Uterus (tissue), 4 donors: ENCODE results near the gene NANOS2. TPM values are rescaled to one million over a fixed set of nuclear protein-coding genes. Genes with fewer than 3 reads are reported as not detected.
A peak's percentile ranks its signal among the peaks of the same experiment; 100 is the strongest.

Experiments
- DNase-seq, 2 donors: peaks; one replicate each; pipeline ENCODE4 v3.0.0-alpha.2; 2019 to 2020
- H3K27ac ChIP-seq, 2 donors: fragments of 200-600 bp; sonication (generic); 1 replicate in 1 of 2; 2 replicates in 1 of 2; pipeline ENCODE4 v1.5.1; 2016 to 2018
- H3K27me3 ChIP-seq, 2 donors: fragments of 200-600 bp; sonication (generic); one replicate each; pipeline ENCODE4 v1.5.1; 2018 to 2019; ENCODE audit warnings: control low read depth in 1 of 2
- H3K36me3 ChIP-seq, 2 donors: fragments of 200-600 bp; sonication (generic); one replicate each; pipeline ENCODE4 v1.5.1; 2019; ENCODE audit warnings: control low read depth in 1 of 2
- H3K4me1 ChIP-seq, 2 donors: fragments of 200-600 bp; sonication (generic); one replicate each; pipeline ENCODE4 v1.5.1; 2018 to 2019; ENCODE audit warnings: control low read depth in 1 of 2
- H3K4me3 ChIP-seq, 2 donors: fragments of 200-600 bp; sonication (generic); 1 replicate in 1 of 2; 2 replicates in 1 of 2; pipeline ENCODE4 v1.5.1; 2018 to 2019; ENCODE audit warnings: mild to moderate bottlenecking in 1 of 2
- H3K9me3 ChIP-seq, 2 donors: fragments of 200-600 bp; sonication (generic); one replicate each; pipeline ENCODE4 v1.5.1; 2019; ENCODE audit warnings: control low read depth in 1 of 2
- CTCF ChIP-seq, 4 experiments: fragments of 200-600 bp in 2 of 4; fragments of 450-650 bp in 2 of 4; sonication (generic) in 2 of 4; IDR thresholded peaks; one replicate each; pipeline ENCODE4 v1.5.1; 2016 to 2019; ENCODE audit warnings: antibody characterized with exemption in 4 of 4, mild to moderate bottlenecking in 2 of 4, moderate library complexity in 1 of 4
- POLR2A ChIP-seq, 2 donors: fragments of 450-650 bp; IDR thresholded peaks; one replicate each; pipeline ENCODE4 v1.6.1; 2016; ENCODE audit warnings: antibody characterized with exemption in 2 of 2, mild to moderate bottlenecking in 1 of 2, moderate library complexity in 1 of 2
- intact Hi-C: fragments of 100-400 bp; cut with DNase I; formaldehyde crosslinking; loops from one replicate; pipeline ENCODE4 v1.15.1; 2023; ENCODE audit warnings: low total_unique reads
- total RNA-seq, 4 donors: library from RNA; depleted of rRNA in 3 of 4; stranded (reverse); fragments of >200 nt in 3 of 4; gene quantifications; one replicate each; pipeline versions ENCODE4 v1.1.0 to v1.2.4, GENCODE V29; 2014 to 2023
- donor health status: DM: yes; HTN: yes; CAD: no.

NANOS2 gene
- total RNA-seq, 4 donors from 2014 or later = not detected

GRCh38 chr19:45929247-45929646 is 14.7 kb upstream of the NANOS2 start:
- TF ChIP-seq POLR2A (IDR thresholded peaks at IDR 0.05) (no peak), CTCF (IDR thresholded peaks at IDR 0.05) (no peak)
- intact Hi-C loops = no loop called here

GRCh38 chr19:45927565-45928261 is 13.1 kb upstream of the NANOS2 start:
- no peaks in the 10 kb centered on the region for H3K27me3 ChIP-seq
- TF ChIP-seq POLR2A (IDR thresholded peaks at IDR 0.05) (no peak), CTCF (IDR thresholded peaks at IDR 0.05) (peak in 2 of 4 experiments; percentile 19 to 35)
- H3K4me1 ChIP-seq = no peaks in the 10 kb centered on the region
- peak; percentile 89 to 93 for DNase-seq
- intact Hi-C loops = no loop called here
- no peak overlapping the region for H3K27ac ChIP-seq
- no peak overlapping the region for H3K4me3 ChIP-seq
- H3K36me3 ChIP-seq = no peaks in the 10 kb centered on the region
- H3K9me3 ChIP-seq = no peaks in the 10 kb centered on the region

More at GRCh38 chr19:45929247-45929646, 14.7 kb upstream of the NANOS2 start:
- Histone ChIP-seq H3K4me3 (no peak overlapping the region), H3K27me3 (no peaks in the 10 kb centered on the region), H3K4me1 (no peaks in the 10 kb centered on the region), H3K27ac (no peak overlapping the region), H3K36me3 (no peaks in the 10 kb centered on the region), H3K9me3 (no peaks in the 10 kb centered on the region)
- DNase-seq = no peak

GRCh38 chr19:45924891-45925447 is 10.4 kb upstream of the NANOS2 start:
- no peak for DNase-seq
- H3K4me3 ChIP-seq = no peak overlapping the region
- H3K36me3 ChIP-seq = no peaks in the 10 kb centered on the region
- no peak for TF ChIP-seq CTCF (IDR thresholded peaks at IDR 0.05)
- TF ChIP-seq POLR2A (IDR thresholded peaks at IDR 0.05) = no peak
- no peaks in the 10 kb centered on the region for H3K27me3 ChIP-seq
- H3K9me3 ChIP-seq = no peaks in the 10 kb centered on the region
- no peaks in the 10 kb centered on the region for H3K4me1 ChIP-seq
- intact Hi-C loops = no loop called here
- no peak overlapping the region for H3K27ac ChIP-seq

- no peaks in the 10 kb centered on the region for H3K4me1 ChIP-seq
- no peaks in the 10 kb centered on the region for H3K36me3 ChIP-seq
- intact Hi-C loops = no loop called here
- no peaks in the 10 kb centered on the region for H3K27me3 ChIP-seq
- DNase-seq = no peak
- no peak overlapping the region for H3K27ac ChIP-seq
- TF ChIP-seq CTCF (IDR thresholded peaks at IDR 0.05) (no peak), POLR2A (IDR thresholded peaks at IDR 0.05) (no peak)
- H3K4me3 ChIP-seq = no peak overlapping the region
- no peaks in the 10 kb centered on the region for H3K9me3 ChIP-seq
Measured at GRCh38 chr19:45922281-45922680, 7.7 kb upstream of the NANOS2 start.

- no peaks in the 10 kb centered on the region for H3K36me3 ChIP-seq
- no peaks in the 10 kb centered on the region for H3K27me3 ChIP-seq
- TF ChIP-seq POLR2A (IDR thresholded peaks at IDR 0.05) (no peak), CTCF (IDR thresholded peaks at IDR 0.05) (no peak)
- DNase-seq = no peak
- no peak overlapping the region for H3K4me3 ChIP-seq
- H3K4me1 ChIP-seq = no peaks in the 10 kb centered on the region
- no peaks in the 10 kb centered on the region for H3K9me3 ChIP-seq
- intact Hi-C loops = no loop called here
- H3K27ac ChIP-seq = no peak overlapping the region
Measured at GRCh38 chr19:45920458-45920857, 5.9 kb upstream of the NANOS2 start.
